Measurements from ENCODE around the gene HSFX1. TPM values are rescaled to one million over a fixed set of nuclear protein-coding genes. Genes with fewer than 3 reads are reported as not detected.
A peak's percentile ranks its signal among the peaks of the same experiment; 100 is the strongest.

The HSFX1 gene
- total RNA-seq, 1 donor from 2014 or later: 3.4 TPM

- H3K9me3 Mint-ChIP-seq (ENCODE audit: low read depth): peaks cover 43% of the 10 kb centered on the region
- no peaks in the 10 kb centered on the region for H3K27me3 Mint-ChIP-seq
- no peaks in the 10 kb centered on the region for H3K4me1 Mint-ChIP-seq (ENCODE audit: low read depth)
- TF ChIP-seq, protein P1, sequence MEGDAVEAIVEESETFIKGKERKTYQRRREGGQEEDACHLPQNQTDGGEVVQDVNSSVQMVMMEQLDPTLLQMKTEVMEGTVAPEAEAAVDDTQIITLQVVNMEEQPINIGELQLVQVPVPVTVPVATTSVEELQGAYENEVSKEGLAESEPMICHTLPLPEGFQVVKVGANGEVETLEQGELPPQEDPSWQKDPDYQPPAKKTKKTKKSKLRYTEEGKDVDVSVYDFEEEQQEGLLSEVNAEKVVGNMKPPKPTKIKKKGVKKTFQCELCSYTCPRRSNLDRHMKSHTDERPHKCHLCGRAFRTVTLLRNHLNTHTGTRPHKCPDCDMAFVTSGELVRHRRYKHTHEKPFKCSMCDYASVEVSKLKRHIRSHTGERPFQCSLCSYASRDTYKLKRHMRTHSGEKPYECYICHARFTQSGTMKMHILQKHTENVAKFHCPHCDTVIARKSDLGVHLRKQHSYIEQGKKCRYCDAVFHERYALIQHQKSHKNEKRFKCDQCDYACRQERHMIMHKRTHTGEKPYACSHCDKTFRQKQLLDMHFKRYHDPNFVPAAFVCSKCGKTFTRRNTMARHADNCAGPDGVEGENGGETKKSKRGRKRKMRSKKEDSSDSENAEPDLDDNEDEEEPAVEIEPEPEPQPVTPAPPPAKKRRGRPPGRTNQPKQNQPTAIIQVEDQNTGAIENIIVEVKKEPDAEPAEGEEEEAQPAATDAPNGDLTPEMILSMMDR (IDR thresholded peaks at IDR 0.05; ENCODE audit: unreplicated experiment): no peak
- no peak for DNase-seq (ENCODE audit: low spot score, unreplicated experiment)
- no peak overlapping the region for H3K4me3 Mint-ChIP-seq (ENCODE audit: low read depth)
- no peak overlapping the region for H3K27ac Mint-ChIP-seq
- H3K36me3 Mint-ChIP-seq (ENCODE audit: insufficient read depth): no peaks in the 10 kb centered on the region
These were observed 44.8 kb downstream of the HSFX1 start for GRCh38 chrX:149818652-149819051.

DNA sequence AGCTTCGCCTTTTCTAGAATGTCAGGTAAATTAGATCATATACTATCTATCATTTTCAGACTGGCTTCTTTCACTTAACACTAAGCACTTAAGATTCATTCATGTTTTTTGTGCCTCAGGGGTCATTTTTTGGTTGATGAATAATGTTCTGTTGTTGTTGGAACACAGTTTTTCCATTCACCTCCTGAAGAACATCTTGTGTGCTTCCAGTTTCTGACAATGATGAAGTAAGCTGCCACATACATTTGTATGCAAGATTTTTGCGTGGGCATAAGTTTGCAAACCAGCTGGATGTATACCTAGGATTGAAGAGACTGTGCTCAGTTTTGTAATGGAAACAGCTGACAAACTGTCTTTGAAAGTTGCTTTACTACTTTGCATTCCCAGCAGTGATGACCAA, 45.5 kb downstream of the HSFX1 start:
- TF ChIP-seq, protein P1 (IDR thresholded peaks at IDR 0.05; ENCODE audit: unreplicated experiment): no peak
- Mint-ChIP-seq H3K27me3 (no peaks in the 10 kb centered on the region), H3K9me3 (ENCODE audit: low read depth) (peaks cover 42% of the 10 kb centered on the region), H3K36me3 (ENCODE audit: insufficient read depth) (no peaks in the 10 kb centered on the region), H3K4me3 (ENCODE audit: low read depth) (no peak overlapping the region), H3K4me1 (ENCODE audit: low read depth) (no peaks in the 10 kb centered on the region), H3K27ac (no peak overlapping the region)
- no peak for DNase-seq (ENCODE audit: low spot score, unreplicated experiment)

- Mint-ChIP-seq H3K9me3 (ENCODE audit: low read depth) (peaks cover 34% of the 10 kb centered on the region), H3K27ac (no peak overlapping the region), H3K4me1 (ENCODE audit: low read depth) (peaks cover 9% of the 10 kb centered on the region), H3K4me3 (ENCODE audit: low read depth) (no peak overlapping the region), H3K27me3 (peaks cover 19% of the 10 kb centered on the region), H3K36me3 (ENCODE audit: insufficient read depth) (peaks cover 2% of the 10 kb centered on the region)
- DNase-seq (ENCODE audit: low spot score, unreplicated experiment): no peak
- TF ChIP-seq, protein P1 (IDR thresholded peaks at IDR 0.05; ENCODE audit: unreplicated experiment): peak; percentile 38
These were observed 51.6 kb downstream of the HSFX1 start for GRCh38 chrX:149825424-149825823.

Other genes with a start within 250 kb of the HSFX1 start
- 17.8 and 19.5 TPM in 2 replicates for gene EOLA1, start 233.1 kb upstream of the HSFX1 start, total RNA-seq
- gene HSFX3, start 224.1 kb upstream of the HSFX1 start, total RNA-seq: not detected in 2 replicates
- gene MAGEA9B, start 186.6 kb upstream of the HSFX1 start, total RNA-seq: not detected in 2 replicates
- gene HSFX2, start 178.8 kb upstream of the HSFX1 start, total RNA-seq: 0.36 TPM in 1 of 2 replicates, not detected in the other
- 43.7 and 53.1 TPM in 2 replicates for gene TMEM185A, start 142.3 kb upstream of the HSFX1 start, total RNA-seq
- 0.22 TPM in 1 of 2 replicates, not detected in the other for gene MAGEA11, start 62.0 kb upstream of the HSFX1 start, total RNA-seq
- not detected in 2 replicates for gene MAGEA9, start 7.9 kb downstream of the HSFX1 start, total RNA-seq
- gene MAGEA8, start 107.1 kb downstream of the HSFX1 start, total RNA-seq: 0.22 TPM in 1 of 2 replicates, not detected in the other
- gene HSFX4, start 155.5 kb downstream of the HSFX1 start, total RNA-seq: not detected in 2 replicates
- gene EOLA2, start 164.4 kb downstream of the HSFX1 start, total RNA-seq: 34.4 and 36.4 TPM in 2 replicates

All from progenitor cell of endocrine pancreas (in vitro differentiated cells).